ENCODE measurements around the gene ZBTB16.

GRCh38 chr11:114057147-114057546 is 2.4 kb upstream of the ZBTB16 start:
- TF ChIP-seq POLR2A (IDR thresholded peaks at IDR 0.05; ENCODE audit: extremely low read depth, insufficient read length), result no peak
- TF ChIP-seq, protein P1, sequence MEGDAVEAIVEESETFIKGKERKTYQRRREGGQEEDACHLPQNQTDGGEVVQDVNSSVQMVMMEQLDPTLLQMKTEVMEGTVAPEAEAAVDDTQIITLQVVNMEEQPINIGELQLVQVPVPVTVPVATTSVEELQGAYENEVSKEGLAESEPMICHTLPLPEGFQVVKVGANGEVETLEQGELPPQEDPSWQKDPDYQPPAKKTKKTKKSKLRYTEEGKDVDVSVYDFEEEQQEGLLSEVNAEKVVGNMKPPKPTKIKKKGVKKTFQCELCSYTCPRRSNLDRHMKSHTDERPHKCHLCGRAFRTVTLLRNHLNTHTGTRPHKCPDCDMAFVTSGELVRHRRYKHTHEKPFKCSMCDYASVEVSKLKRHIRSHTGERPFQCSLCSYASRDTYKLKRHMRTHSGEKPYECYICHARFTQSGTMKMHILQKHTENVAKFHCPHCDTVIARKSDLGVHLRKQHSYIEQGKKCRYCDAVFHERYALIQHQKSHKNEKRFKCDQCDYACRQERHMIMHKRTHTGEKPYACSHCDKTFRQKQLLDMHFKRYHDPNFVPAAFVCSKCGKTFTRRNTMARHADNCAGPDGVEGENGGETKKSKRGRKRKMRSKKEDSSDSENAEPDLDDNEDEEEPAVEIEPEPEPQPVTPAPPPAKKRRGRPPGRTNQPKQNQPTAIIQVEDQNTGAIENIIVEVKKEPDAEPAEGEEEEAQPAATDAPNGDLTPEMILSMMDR (IDR thresholded peaks at IDR 0.05; ENCODE audit: low read depth, low read length), result no peak

All from NB4 (cell line).